SK-N-SH treated with all-trans-retinoic acid at 6 μM for 48 hours (cell line): Measurements from ENCODE around the gene BTNL9.

ENCODE experiments used
- ESRRG ChIP-seq: fragments of 250-450 bp; sonication (Bioruptor Pico); IDR thresholded peaks from 2 replicates; pipeline ENCODE4 v1.6.1; 2021; ENCODE audit warnings: mild to moderate bottlenecking
- GLIS3 ChIP-seq: fragments of 250-450 bp; sonication (Bioruptor Pico); IDR thresholded peaks from 2 replicates; pipeline ENCODE4 v1.5.0; 2020; ENCODE audit warnings: mild to moderate bottlenecking, moderate library complexity
- ISL1 ChIP-seq: fragments of 250-450 bp; sonication (Bioruptor Pico); IDR thresholded peaks from 2 replicates; pipeline ENCODE4 v2.1.2; 2022; ENCODE audit warnings: mild to moderate bottlenecking, moderate library complexity
- PPARA ChIP-seq: fragments of 250-450 bp; sonication (Bioruptor Pico); IDR thresholded peaks from 2 replicates; pipeline ENCODE4 v1.5.0; 2020; ENCODE audit warnings: mild to moderate bottlenecking, borderline replicate concordance
- ZFP30 ChIP-seq: fragments of 450-650 bp; formaldehyde crosslinking; IDR thresholded peaks from 2 replicates; pipeline ENCODE4 v1.5.0; 2022; ENCODE audit warnings: mild to moderate bottlenecking, moderate library complexity
- ZNF565 ChIP-seq: fragments of 450-650 bp; formaldehyde crosslinking; conservative IDR thresholded peaks from 2 replicates; pipeline ENCODE4 v1.5.0; 2020; ENCODE audit warnings: low read depth, mild to moderate bottlenecking, moderate library complexity
- TF ChIP-seq, protein P1 (sequence below): fragments of 250-450 bp; sonication (Bioruptor Pico); IDR thresholded peaks from 2 replicates; pipeline ENCODE4 v1.8.0; 2020; ENCODE audit warnings: mild to moderate bottlenecking, moderate library complexity, borderline replicate concordance
- TF ChIP-seq, protein P2 (sequence below): fragments of 250-450 bp; sonication (Bioruptor Pico); IDR thresholded peaks from 2 replicates; pipeline ENCODE4 v1.5.1; 2020; ENCODE audit warnings: low read depth, mild to moderate bottlenecking, moderate library complexity
- TF ChIP-seq, protein P3 (sequence below): fragments of 250-450 bp; sonication (Bioruptor Pico); IDR thresholded peaks from 2 replicates; pipeline ENCODE4 v1.5.1; 2021; ENCODE audit warnings: mild to moderate bottlenecking, moderate library complexity

DNA sequence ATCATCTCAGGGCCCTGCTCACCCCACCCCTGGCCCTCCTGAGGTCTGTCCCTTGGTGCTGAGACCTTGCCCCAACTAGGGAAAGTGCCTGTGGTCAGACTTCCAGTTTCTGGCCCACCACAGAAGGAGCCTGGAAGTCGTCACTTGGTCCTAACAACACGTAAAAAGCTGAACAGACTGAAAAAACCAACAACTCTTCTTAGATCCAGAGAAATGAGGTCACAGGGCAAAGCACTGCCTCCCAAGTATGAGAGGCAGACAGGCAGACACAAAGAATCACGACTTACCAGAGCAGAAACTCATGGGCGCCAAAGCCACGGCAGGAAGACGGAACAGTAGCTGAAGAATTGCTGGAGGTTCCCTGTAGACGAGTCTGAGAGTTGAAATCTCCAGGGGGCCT, 52.4 kb downstream of the BTNL9 start:
- TF ChIP-seq PPARA (CRISPR knock-in tag) (no peak), ZNF565 (CRISPR knock-in tag) (no peak), ISL1 (CRISPR knock-in tag) (no peak), ESRRG (no peak), ZFP30 (CRISPR knock-in tag) (no peak), GLIS3 (CRISPR knock-in tag) (no peak)
- TF ChIP-seq, protein P1, sequence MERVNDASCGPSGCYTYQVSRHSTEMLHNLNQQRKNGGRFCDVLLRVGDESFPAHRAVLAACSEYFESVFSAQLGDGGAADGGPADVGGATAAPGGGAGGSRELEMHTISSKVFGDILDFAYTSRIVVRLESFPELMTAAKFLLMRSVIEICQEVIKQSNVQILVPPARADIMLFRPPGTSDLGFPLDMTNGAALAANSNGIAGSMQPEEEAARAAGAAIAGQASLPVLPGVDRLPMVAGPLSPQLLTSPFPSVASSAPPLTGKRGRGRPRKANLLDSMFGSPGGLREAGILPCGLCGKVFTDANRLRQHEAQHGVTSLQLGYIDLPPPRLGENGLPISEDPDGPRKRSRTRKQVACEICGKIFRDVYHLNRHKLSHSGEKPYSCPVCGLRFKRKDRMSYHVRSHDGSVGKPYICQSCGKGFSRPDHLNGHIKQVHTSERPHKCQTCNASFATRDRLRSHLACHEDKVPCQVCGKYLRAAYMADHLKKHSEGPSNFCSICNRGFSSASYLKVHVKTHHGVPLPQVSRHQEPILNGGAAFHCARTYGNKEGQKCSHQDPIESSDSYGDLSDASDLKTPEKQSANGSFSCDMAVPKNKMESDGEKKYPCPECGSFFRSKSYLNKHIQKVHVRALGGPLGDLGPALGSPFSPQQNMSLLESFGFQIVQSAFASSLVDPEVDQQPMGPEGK (CRISPR knock-in tag) = no peak
- TF ChIP-seq, protein P2, sequence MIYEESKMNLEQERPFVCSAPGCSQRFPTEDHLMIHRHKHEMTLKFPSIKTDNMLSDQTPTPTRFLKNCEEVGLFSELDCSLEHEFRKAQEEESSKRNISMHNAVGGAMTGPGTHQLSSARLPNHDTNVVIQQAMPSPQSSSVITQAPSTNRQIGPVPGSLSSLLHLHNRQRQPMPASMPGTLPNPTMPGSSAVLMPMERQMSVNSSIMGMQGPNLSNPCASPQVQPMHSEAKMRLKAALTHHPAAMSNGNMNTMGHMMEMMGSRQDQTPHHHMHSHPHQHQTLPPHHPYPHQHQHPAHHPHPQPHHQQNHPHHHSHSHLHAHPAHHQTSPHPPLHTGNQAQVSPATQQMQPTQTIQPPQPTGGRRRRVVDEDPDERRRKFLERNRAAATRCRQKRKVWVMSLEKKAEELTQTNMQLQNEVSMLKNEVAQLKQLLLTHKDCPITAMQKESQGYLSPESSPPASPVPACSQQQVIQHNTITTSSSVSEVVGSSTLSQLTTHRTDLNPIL (CRISPR knock-in tag) = no peak
- TF ChIP-seq, protein P3, sequence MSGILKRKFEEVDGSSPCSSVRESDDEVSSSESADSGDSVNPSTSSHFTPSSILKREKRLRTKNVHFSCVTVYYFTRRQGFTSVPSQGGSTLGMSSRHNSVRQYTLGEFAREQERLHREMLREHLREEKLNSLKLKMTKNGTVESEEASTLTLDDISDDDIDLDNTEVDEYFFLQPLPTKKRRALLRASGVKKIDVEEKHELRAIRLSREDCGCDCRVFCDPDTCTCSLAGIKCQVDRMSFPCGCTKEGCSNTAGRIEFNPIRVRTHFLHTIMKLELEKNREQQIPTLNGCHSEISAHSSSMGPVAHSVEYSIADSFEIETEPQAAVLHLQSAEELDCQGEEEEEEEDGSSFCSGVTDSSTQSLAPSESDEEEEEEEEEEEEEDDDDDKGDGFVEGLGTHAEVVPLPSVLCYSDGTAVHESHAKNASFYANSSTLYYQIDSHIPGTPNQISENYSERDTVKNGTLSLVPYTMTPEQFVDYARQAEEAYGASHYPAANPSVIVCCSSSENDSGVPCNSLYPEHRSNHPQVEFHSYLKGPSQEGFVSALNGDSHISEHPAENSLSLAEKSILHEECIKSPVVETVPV = no peak
